ENCODE results near the gene CYB561D2. TPM values are rescaled to one million over a fixed set of nuclear protein-coding genes. Genes with fewer than 3 reads are reported as not detected.

Gene CYB561D2
- total and polyA plus RNA-seq, 10 of the 15 experiments (the other 5 are each of a cell fraction or from before 2014, with no cell fraction given), result 7.6 to 39.2 (median 18.8) TPM

GRCh38 chr3:50325113-50325480 is 25.6 kb upstream of the CYB561D2 start:
- no peak for FAIRE-seq
- ChIA-PET SMC1A (ENCODE audit: uncharacterized antibody, unreplicated experiment) (no interaction called here), CTCF (interaction anchor here (0.5 to 5.1 kb wide), 10 partner anchors 9 to 131 kb away, joined by 3 to 72 read pairs (median 7); partner anchors contain the start of genes HYAL1, HYAL3, IFRD2 and LSMEM2), POLR2A (interaction anchor here (1.0 kb wide), 1 partner anchor 12 kb away, joined by 3 read pairs; no protein-coding TSS in a partner anchor), RAD21 (ENCODE audit: unreplicated experiment) (interaction anchor here (1.5 to 2.3 kb wide), 3 partner anchors 12 to 47 kb away, joined by 3 to 6 read pairs (median 5); partner anchors contain the start of genes IFRD2 and LSMEM2)
- Histone ChIP-seq H3K9me3 (replicated peaks; ENCODE audit: control insufficient read depth, insufficient read depth, low read length) (no peaks in the 10 kb centered on the region), H3K9ac (ENCODE audit: control insufficient read depth, insufficient read depth, low read length) (no peak overlapping the region), H2AFZ (ENCODE audit: control insufficient read depth, low read depth, low read length) (no peak overlapping the region), H3K36me3 (ENCODE audit: control insufficient read depth in 2 of 2, insufficient read depth in 2 of 2, low read length in 1 of 2) (peaks cover 7% of the 10 kb centered on the region in 2 experiments), H3K4me1 (ENCODE audit: control insufficient read depth, insufficient read depth, low read length) (peaks cover 15% of the 10 kb centered on the region), H3K4me2 (ENCODE audit: control insufficient read depth, insufficient read depth) (no peak overlapping the region), H3K27ac (ENCODE audit: control insufficient read depth, insufficient read depth) (no peak overlapping the region), H3K4me3 (no peak overlapping the region), H3K79me2 (ENCODE audit: control insufficient read depth, insufficient read depth, low read length) (peaks cover 19% of the 10 kb centered on the region), H3K27me3 (replicated peaks in 1 of 2; ENCODE audit: control insufficient read depth in 2 of 2, insufficient read depth in 2 of 2, low read length in 1 of 2) (no peaks in the 10 kb centered on the region), H4K20me1 (ENCODE audit: control insufficient read depth, insufficient read depth) (no peaks in the 10 kb centered on the region)
- WGBS (ENCODE audit: insufficient coverage, insufficient replicate concordance, low lambda C conversion rate, missing lambda C conversion rate), result 49% methylated on average over 2 of the region's 2 CpGs
- no peak for ATAC-seq
- in situ Hi-C loops (cut with MboI), result no loop called here
- intact Hi-C loops (cut with micrococcal nuclease; ENCODE audit: unreplicated experiment), result no loop called here
- no TSS peak for BruUV-seq (replicated peaks)
- DNase-seq (ENCODE audit: low read depth, low spot score), result no peak
- TF ChIP-seq REST (IDR thresholded peaks at IDR 0.05; ENCODE audit: low read depth, low read length), result no peak
- no peak for TF ChIP-seq TCF7 (IDR thresholded peaks at IDR 0.05; ENCODE audit: borderline replicate concordance)
- TF ChIP-seq MAX (IDR thresholded peaks at IDR 0.05; ENCODE audit: low read depth, low read length), result no peak
- TF ChIP-seq, protein P1, sequence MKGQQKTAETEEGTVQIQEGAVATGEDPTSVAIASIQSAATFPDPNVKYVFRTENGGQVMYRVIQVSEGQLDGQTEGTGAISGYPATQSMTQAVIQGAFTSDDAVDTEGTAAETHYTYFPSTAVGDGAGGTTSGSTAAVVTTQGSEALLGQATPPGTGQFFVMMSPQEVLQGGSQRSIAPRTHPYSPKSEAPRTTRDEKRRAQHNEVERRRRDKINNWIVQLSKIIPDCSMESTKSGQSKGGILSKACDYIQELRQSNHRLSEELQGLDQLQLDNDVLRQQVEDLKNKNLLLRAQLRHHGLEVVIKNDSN (IDR thresholded peaks at IDR 0.05; ENCODE audit: borderline replicate concordance, extremely low read length, insufficient read depth, low read depth, low read length), result no peak
- no peak for TF ChIP-seq SMARCA5 (IDR thresholded peaks at IDR 0.05)
- no peak for TF ChIP-seq ZNF274 (IDR thresholded peaks at IDR 0.05; ENCODE audit: insufficient read depth, insufficient read length)
- TF ChIP-seq BHLHE40 (IDR thresholded peaks at IDR 0.05; ENCODE audit: borderline replicate concordance in 1 of 2, low read depth in 2 of 2, low read length in 1 of 2), result no peak
- TF ChIP-seq, protein P2, sequence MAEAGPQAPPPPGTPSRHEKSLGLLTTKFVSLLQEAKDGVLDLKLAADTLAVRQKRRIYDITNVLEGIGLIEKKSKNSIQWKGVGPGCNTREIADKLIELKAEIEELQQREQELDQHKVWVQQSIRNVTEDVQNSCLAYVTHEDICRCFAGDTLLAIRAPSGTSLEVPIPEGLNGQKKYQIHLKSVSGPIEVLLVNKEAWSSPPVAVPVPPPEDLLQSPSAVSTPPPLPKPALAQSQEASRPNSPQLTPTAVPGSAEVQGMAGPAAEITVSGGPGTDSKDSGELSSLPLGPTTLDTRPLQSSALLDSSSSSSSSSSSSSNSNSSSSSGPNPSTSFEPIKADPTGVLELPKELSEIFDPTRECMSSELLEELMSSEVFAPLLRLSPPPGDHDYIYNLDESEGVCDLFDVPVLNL (IDR thresholded peaks at IDR 0.05; ENCODE audit: low read depth, low read length), result no peak
- TF ChIP-seq MTA2 (IDR thresholded peaks at IDR 0.05; ENCODE audit: low read depth), result no peak
- TF ChIP-seq KDM1A (IDR thresholded peaks at IDR 0.05; ENCODE audit: borderline replicate concordance), result no peak
- TF ChIP-seq KLF5 (IDR thresholded peaks at IDR 0.05; ENCODE audit: partially characterized antibody), result no peak
- TF ChIP-seq IKZF2 (IDR thresholded peaks at IDR 0.05), result no peak
- TF ChIP-seq ZBTB11 (CRISPR knock-in tag; IDR thresholded peaks at IDR 0.05), result no peak
- no peak for TF ChIP-seq CBFB (IDR thresholded peaks at IDR 0.05; ENCODE audit: low read depth)
- TF ChIP-seq YY1 (IDR thresholded peaks at IDR 0.05; ENCODE audit: low read depth, low read length), result no peak
- TF ChIP-seq SIN3A (IDR thresholded peaks at IDR 0.05; ENCODE audit: low read depth, low read length), result no peak

Data from GM12878 (cell line).